Small intestine (tissue), 7 donors: Measurements from ENCODE around the gene BEX3. TPM values are rescaled to one million over a fixed set of nuclear protein-coding genes. Genes with fewer than 3 reads are reported as not detected.

Source experiments
- DNase-seq, 2 donors: peaks; one replicate each; pipeline versions ENCODE4 v3.0.0 to v3.0.0-alpha.2; 2013
- FAIRE-seq: peaks from 2 replicates; lab custom pipeline; 2012; peaks lifted over from hg19 to GRCh38; lab: Jason Lieb, UNC
- H3K27ac ChIP-seq, 3 donors: one replicate each; pipeline ENCODE4 v1.5.1; 2013; ENCODE audit warnings: low read length in 2 of 3, mild to moderate bottlenecking in 2 of 3, control low read depth in 1 of 3, inconsistent platforms in 1 of 3, low read depth in 1 of 3, moderate library complexity in 1 of 3
- H3K27me3 ChIP-seq, 3 donors: one replicate each; pipeline ENCODE4 v1.6.1; 2013; ENCODE audit warnings: low read length in 3 of 3, inconsistent platforms in 1 of 3; ENCODE audit not compliant: control insufficient read depth in 3 of 3, insufficient read depth in 3 of 3
- H3K36me3 ChIP-seq, 3 donors: one replicate each; pipeline ENCODE4 v1.6.1; 2013; ENCODE audit warnings: low read length in 3 of 3, inconsistent platforms in 1 of 3, low read depth in 1 of 3, mild to moderate bottlenecking in 1 of 3, moderate library complexity in 1 of 3; ENCODE audit not compliant: control insufficient read depth in 3 of 3, insufficient read depth in 2 of 3
- H3K4me1 ChIP-seq, 3 donors: one replicate each; pipeline ENCODE4 v1.6.1; 2013; ENCODE audit warnings: low read length in 2 of 3, inconsistent platforms in 1 of 3, low read depth in 1 of 3, mild to moderate bottlenecking in 1 of 3, moderate library complexity in 1 of 3; ENCODE audit not compliant: control insufficient read depth in 3 of 3, insufficient read depth in 2 of 3
- H3K4me3 ChIP-seq, 3 donors: one replicate each; pipeline ENCODE4 v1.5.1; 2013; ENCODE audit warnings: low read length in 3 of 3, control low read depth in 1 of 3, inconsistent platforms in 1 of 3, low read depth in 1 of 3, mild to moderate bottlenecking in 1 of 3, moderate library complexity in 1 of 3
- H3K9me3 ChIP-seq, 2 donors: one replicate each; pipeline ENCODE4 v1.6.1; 2013; ENCODE audit warnings: low read depth in 1 of 2, low read length in 1 of 2; ENCODE audit not compliant: control insufficient read depth in 2 of 2, insufficient read depth in 1 of 2
- WGBS, 3 donors: extraction: QIAGEN DNeasy Blood & Tissue Kit; methylation state at CpG; one replicate each; pipeline ENCODE4 v1.1.7; 2013; 5-methylcytosine and 5-hydroxymethylcytosine counted together
- polyA plus RNA-seq, 4 donors: library from polyadenylated mRNA; stranded (reverse) in 3 of 4; unstranded in 1 of 4; fragments of 200-250 nt in 3 of 4; fragments of 120-200 nt in 1 of 4; gene quantifications; one replicate each; pipeline versions ENCODE4 v1.2.1 to v1.2.3, GENCODE V29; 2013
- donor health status: healthy with polysubstance abuse.
- donor health status: control.
- donor health status: control.
- donor health status: Bipolar disorder and iron deficiency.
- donor health status: healthy.

Gene BEX3
- polyA plus RNA-seq, 4 donors, result 8.1 to 154 (median 51.3) TPM

DNA sequence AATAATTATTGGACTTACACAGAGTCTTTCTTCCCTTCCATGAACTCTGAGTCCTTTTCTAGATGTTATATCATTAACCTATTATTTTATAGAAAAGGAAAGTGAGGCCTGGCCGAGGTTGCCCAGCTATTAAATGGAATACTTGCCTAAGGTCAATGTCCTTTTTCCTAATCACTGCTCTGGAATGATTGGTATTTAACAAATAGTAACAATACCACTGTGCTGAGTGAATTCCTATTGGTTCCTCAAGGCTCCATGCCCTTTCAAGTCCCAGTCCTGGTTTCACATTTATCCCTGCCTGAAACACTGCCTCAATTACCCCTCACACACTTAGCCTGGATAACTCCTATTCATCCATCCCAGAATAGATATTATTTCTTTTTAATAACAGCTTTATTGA is 13.9 kb upstream of the BEX3 start:
- Histone ChIP-seq H3K4me1 (no peaks in the 10 kb centered on the region), H3K27ac (no peak overlapping the region), H3K36me3 (no peaks in the 10 kb centered on the region), H3K4me3 (no peak overlapping the region), H3K27me3 (no peaks in the 10 kb centered on the region), H3K9me3 (no peaks in the 10 kb centered on the region)
- DNase-seq (peak; percentile 11 to 32), FAIRE-seq (no peak)
- WGBS, 3 donors, result 6 to 28% (median 11%) methylated on average over 1 of the region's 1 CpG

DNA sequence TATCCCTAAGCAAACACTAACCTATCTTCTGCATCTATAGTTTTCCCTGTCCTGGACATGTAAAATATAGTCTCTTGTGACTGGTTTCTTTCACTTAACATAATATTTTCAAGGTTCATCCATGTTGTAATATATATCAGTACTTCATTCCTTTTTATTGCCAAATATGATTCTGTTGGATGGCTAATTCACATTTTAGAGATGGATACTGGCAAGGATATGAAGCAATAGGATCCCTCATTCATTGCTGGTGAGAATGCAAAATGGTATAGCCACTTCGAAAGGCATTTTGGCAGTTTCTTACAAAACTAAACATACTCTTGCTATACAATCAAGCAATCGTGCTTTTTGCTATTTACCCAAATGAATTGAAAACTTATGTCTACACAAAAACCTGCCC is 13.3 kb upstream of the BEX3 start:
- FAIRE-seq (no peak), DNase-seq (no peak)
- H3K9me3 ChIP-seq, result no peaks in the 10 kb centered on the region
- WGBS, 3 donors, result 83 to 90% (median 86%) methylated on average over 2 of the region's 2 CpGs
- no peak overlapping the region for H3K27ac ChIP-seq
- H3K36me3 ChIP-seq, result no peaks in the 10 kb centered on the region
- no peaks in the 10 kb centered on the region for H3K27me3 ChIP-seq
- H3K4me1 ChIP-seq, result no peaks in the 10 kb centered on the region
- no peak overlapping the region for H3K4me3 ChIP-seq

DNA sequence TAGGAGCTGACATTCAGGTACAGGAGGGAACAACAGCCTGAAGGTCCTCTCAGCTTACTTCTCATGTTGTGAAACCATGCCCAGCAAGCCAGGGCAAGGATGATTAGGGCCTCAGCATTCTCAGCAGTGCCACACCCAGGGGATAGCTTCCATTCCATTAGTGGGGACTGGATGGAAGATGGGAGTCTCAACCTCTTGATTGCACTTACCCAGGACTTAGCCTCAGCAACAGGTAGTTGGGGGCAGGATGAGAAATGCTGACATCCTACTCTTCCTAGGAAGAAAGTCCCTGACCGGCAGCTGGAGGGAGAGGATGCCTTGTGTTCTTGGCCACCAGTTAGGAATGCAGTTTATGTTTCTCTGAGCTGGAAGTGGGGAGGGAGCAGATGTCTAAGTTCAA is 8.8 kb upstream of the BEX3 start:
- H3K27ac ChIP-seq, result no peak overlapping the region
- no peak for DNase-seq
- H3K36me3 ChIP-seq, result no peaks in the 10 kb centered on the region
- no peak overlapping the region for H3K4me3 ChIP-seq
- no peaks in the 10 kb centered on the region for H3K4me1 ChIP-seq
- H3K27me3 ChIP-seq, result no peaks in the 10 kb centered on the region
- H3K9me3 ChIP-seq, result no peaks in the 10 kb centered on the region
- no peak for FAIRE-seq
- WGBS, 3 donors, result 59 to 73% (median 70%) methylated on average over 1 of the region's 1 CpG

DNA sequence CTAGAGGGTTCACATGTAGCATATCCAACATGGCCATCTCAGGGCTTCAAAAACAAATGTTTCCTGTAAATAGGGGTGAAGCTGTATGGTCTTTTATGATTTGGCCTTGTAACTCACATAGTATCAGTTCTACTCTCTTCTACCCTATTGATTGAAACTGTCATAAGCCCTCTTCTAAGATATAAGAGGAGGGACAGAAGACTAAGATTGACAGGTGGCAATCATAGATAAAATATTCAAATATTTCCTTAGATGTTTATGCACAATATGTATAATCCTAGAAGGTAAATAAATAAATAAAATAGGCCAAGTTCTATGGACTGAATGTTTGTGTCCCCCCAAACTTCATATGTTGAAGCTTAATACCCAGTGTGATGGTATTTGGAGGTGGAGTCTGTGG is 6.9 kb upstream of the BEX3 start:
- no peak overlapping the region for H3K4me3 ChIP-seq
- no peak overlapping the region for H3K27ac ChIP-seq
- DNase-seq (no peak), FAIRE-seq (no peak)
- no peaks in the 10 kb centered on the region for H3K4me1 ChIP-seq
- H3K9me3 ChIP-seq, result no peaks in the 10 kb centered on the region
- H3K27me3 ChIP-seq, result no peaks in the 10 kb centered on the region
- no peaks in the 10 kb centered on the region for H3K36me3 ChIP-seq

DNA sequence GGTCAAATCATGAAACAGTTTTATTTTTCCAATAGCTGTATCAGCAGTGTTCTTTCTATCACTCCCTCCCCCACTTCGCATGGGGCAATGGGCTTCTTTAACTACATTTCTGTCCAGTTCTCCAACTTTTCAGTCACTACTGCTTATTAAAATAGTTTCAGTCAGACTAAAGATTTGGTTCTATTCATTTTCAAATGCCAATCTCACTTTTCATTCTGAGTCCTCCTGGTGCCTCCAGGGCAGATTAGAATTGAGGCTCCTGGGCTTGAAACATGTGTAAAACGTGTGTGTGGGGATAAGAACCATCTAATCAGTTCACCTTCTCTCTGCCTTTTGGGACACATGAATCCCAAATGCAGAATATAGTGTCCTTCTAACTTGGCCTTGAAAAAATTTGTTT is 3.5 kb upstream of the BEX3 start:
- 56 to 75% (median 62%) methylated on average over 2 of the region's 2 CpGs for WGBS, 3 donors
- Histone ChIP-seq H3K4me3 (no peak overlapping the region), H3K9me3 (no peaks in the 10 kb centered on the region), H3K27me3 (no peaks in the 10 kb centered on the region), H3K36me3 (no peaks in the 10 kb centered on the region), H3K27ac (no peak overlapping the region), H3K4me1 (no peaks in the 10 kb centered on the region)
- DNase-seq (no peak), FAIRE-seq (no peak)

DNA sequence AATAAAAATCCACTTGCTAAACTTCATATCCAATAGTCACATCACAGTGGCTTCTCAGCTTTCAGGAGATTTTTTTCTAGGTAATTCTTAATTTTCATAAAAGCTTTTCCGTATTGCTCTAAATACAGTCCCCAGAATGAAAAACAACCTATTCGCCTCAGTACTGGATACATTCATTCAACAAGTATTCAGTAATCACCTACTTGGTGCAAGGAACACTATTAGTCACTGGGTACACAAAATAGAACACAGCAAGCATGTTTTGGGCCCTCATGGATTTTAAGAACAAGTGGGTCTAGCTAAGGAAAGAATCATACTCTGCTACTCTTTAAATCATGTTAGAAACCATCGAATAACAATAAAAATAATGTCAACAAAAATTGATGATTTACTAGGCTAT is 2.8 kb upstream of the BEX3 start:
- H3K4me1 ChIP-seq, result no peaks in the 10 kb centered on the region
- WGBS, 3 donors, result 50 to 77% (median 67%) methylated on average over 3 of the region's 3 CpGs
- no peak for DNase-seq
- no peak for FAIRE-seq
- no peaks in the 10 kb centered on the region for H3K9me3 ChIP-seq
- H3K27me3 ChIP-seq, result no peaks in the 10 kb centered on the region
- H3K4me3 ChIP-seq, result no peak overlapping the region
- H3K27ac ChIP-seq, result no peak overlapping the region
- no peaks in the 10 kb centered on the region for H3K36me3 ChIP-seq

DNA sequence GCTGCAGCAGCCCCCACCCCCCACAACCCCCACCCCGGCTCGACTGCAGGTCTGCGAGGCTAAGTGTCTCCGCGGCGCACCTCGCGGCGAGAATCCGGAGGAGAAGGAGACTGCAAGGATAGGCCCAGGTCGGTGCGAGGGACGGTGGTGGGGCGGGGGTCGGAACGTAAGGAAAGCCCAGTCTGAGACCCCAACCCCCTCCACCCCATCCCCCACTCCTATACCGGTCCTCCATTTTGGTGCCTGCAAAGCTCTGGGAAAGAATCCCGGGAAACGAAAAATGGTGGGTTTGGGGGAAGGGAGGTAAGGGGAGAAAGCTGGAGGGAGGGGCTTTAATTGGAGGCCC is 614 bp downstream of the BEX3 start:
- peak overlapping the region in 2 of 3 donors; percentile 16 to 94 for H3K27ac ChIP-seq
- H3K36me3 ChIP-seq, result no peaks in the 10 kb centered on the region
- no peak for FAIRE-seq
- 2 to 39% (median 4%) methylated on average over 6 to 19 of the region's 19 CpGs for WGBS, 3 donors
- no peaks in the 10 kb centered on the region for H3K27me3 ChIP-seq
- DNase-seq, result peak in 1 of 2 donors; percentile 46
- no peaks in the 10 kb centered on the region for H3K4me1 ChIP-seq
- no peaks in the 10 kb centered on the region for H3K9me3 ChIP-seq
- H3K4me3 ChIP-seq, result peak overlapping the region; percentile 50 to 85 (median 59)

DNA sequence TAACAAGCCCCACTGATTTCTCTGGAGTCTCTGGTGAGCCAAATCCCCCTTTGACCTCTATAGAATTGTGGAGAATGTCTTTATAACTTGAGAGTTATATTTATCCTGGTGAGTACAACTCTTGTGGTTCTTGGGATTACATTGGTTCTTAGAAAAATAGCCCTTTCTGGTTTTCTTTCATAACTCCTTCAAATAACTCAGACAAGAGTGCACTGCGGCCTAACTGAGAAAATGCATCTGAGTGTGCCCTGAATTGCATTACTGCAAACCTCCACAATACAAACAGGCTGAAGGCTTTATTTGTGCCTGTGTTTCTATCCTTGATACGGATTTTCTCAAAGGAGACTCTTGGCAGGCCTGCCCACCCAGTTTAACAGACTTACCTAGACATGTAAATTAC is 2.7 kb downstream of the BEX3 start:
- 69 to 75% (median 71%) methylated on average over 2 of the region's 2 CpGs for WGBS, 3 donors
- DNase-seq (no peak), FAIRE-seq (no peak)
- no peaks in the 10 kb centered on the region for H3K36me3 ChIP-seq
- no peaks in the 10 kb centered on the region for H3K27me3 ChIP-seq
- H3K27ac ChIP-seq, result no peak overlapping the region
- no peak overlapping the region for H3K4me3 ChIP-seq
- H3K4me1 ChIP-seq, result no peaks in the 10 kb centered on the region
- H3K9me3 ChIP-seq, result no peaks in the 10 kb centered on the region

DNA sequence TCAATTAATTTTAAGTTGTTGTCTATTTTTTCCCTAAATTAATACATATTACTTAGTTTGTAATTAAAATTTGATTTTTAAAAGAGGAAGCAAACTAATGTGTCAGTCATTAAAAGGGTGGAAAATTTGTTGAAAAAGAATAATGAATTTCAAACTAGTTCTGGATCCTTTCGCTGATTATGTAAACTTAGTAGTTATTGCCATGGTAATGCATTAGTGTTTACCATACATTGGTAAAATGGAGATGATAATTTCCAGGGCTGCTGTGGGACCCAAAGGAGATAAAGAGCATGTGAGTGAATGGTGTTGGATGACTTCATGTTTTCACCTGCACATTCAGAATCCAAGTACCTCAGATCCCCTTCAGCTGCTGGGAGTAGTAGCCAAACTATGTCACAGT is 6.5 kb downstream of the BEX3 start:
- FAIRE-seq, result no peak
- no peak overlapping the region for H3K27ac ChIP-seq
- H3K9me3 ChIP-seq, result no peaks in the 10 kb centered on the region
- no peaks in the 10 kb centered on the region for H3K4me1 ChIP-seq
- H3K27me3 ChIP-seq, result no peaks in the 10 kb centered on the region
- no peaks in the 10 kb centered on the region for H3K36me3 ChIP-seq
- 68 to 83% (median 68%) methylated on average over 1 of the region's 1 CpG for WGBS, 3 donors
- H3K4me3 ChIP-seq, result no peak overlapping the region
- no peak for DNase-seq
